NCI-H774 (cell line): ENCODE data around the gene RREB1.

Experiments used
- DNase-seq: peaks from one replicate; lab custom pipeline; 2025; lab: John Stamatoyannopoulos, UW

The RREB1 gene, protein sequence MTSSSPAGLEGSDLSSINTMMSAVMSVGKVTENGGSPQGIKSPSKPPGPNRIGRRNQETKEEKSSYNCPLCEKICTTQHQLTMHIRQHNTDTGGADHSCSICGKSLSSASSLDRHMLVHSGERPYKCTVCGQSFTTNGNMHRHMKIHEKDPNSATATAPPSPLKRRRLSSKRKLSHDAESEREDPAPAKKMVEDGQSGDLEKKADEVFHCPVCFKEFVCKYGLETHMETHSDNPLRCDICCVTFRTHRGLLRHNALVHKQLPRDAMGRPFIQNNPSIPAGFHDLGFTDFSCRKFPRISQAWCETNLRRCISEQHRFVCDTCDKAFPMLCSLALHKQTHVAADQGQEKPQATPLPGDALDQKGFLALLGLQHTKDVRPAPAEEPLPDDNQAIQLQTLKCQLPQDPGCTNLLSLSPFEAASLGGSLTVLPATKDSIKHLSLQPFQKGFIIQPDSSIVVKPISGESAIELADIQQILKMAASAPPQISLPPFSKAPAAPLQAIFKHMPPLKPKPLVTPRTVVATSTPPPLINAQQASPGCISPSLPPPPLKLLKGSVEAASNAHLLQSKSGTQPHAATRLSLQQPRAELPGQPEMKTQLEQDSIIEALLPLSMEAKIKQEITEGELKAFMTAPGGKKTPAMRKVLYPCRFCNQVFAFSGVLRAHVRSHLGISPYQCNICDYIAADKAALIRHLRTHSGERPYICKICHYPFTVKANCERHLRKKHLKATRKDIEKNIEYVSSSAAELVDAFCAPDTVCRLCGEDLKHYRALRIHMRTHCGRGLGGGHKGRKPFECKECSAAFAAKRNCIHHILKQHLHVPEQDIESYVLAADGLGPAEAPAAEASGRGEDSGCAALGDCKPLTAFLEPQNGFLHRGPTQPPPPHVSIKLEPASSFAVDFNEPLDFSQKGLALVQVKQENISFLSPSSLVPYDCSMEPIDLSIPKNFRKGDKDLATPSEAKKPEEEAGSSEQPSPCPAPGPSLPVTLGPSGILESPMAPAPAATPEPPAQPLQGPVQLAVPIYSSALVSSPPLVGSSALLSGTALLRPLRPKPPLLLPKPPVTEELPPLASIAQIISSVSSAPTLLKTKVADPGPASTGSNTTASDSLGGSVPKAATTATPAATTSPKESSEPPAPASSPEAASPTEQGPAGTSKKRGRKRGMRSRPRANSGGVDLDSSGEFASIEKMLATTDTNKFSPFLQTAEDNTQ (N-terminal part only)

DNA sequence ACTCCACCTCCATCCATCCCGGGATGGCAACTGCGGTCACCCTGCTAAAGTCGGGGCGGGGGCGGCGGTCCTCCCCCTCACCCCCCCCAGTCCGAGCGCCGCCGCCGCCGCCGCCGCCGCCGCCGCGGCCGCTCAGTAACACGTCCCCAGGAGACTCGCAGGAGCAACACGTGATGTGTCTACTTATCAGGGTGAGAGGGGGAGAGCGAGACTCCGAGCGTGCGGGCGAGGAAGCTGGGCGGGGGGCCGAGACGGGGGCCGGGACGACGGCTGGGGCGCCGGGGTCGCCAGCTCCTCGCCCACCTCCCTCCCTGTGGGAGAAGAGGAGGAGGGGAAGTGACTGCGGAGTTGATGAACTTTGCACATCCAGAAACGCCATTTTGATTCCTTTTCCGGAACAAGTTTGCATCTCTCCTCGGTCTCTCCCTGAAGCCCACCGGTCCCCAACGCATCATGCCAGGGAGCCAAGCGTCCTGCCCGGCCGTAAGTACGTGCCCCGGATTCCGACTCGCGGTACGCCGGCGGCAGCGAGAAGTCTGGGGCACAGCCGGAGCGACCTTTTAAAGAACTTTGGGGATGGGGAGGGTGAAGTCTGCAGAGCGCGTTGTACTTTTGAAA is at the start of gene RREB1:
TSS of gene RREB1 (plus strand) at position 384 of the 618 bp plus-strand sequence. CDS start 73,951 bp downstream, outside the sequence.
- peak; percentile 39 for DNase-seq

GRCh38 chr6:7058250-7058923 is 49.4 kb upstream of the RREB1 start:
- no peak for DNase-seq

DNA sequence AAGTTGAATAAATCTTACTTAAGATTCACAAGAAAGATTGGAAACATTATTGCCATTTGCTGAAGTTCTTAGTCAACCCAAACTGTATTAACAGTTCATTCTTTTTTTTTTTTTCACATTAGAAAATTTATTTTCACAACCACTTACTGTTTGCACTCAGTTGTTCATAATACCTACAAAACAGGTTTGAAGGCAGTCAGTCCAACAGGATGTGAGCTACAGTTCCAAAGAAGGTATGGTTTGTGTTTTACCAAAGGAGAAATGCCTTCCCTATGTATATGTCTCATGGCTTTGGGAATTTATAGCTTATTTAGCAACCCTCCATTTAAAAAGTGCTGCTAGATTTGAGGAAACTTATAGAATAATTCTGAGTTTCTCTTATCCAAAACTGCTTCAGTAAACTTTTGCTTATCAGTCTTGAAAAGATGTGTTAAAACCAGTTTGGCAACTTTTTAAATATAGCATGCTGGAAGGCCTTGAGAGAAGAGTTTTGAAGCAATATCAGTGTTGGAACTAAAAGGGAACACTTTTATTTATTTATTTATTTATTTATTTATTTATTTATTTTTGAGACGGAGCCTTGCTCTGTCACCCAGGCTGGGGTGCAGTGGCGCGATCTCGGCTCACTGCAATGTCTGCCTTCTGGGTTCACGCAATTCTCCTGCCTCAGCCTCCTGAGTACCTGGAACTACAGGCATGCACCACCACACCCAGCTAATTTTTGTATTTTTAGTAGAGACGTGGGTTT is 46.8 kb upstream of the RREB1 start:
- no peak for DNase-seq

- peak; percentile 28 for DNase-seq
Measured at GRCh38 chr6:7062451-7063162, 45.2 kb upstream of the RREB1 start.

- no peak for DNase-seq
Measured at GRCh38 chr6:7067305-7067704, 40.5 kb upstream of the RREB1 start.

GRCh38 chr6:7071405-7071804 is 36.4 kb upstream of the RREB1 start:
- DNase-seq: no peak

DNA sequence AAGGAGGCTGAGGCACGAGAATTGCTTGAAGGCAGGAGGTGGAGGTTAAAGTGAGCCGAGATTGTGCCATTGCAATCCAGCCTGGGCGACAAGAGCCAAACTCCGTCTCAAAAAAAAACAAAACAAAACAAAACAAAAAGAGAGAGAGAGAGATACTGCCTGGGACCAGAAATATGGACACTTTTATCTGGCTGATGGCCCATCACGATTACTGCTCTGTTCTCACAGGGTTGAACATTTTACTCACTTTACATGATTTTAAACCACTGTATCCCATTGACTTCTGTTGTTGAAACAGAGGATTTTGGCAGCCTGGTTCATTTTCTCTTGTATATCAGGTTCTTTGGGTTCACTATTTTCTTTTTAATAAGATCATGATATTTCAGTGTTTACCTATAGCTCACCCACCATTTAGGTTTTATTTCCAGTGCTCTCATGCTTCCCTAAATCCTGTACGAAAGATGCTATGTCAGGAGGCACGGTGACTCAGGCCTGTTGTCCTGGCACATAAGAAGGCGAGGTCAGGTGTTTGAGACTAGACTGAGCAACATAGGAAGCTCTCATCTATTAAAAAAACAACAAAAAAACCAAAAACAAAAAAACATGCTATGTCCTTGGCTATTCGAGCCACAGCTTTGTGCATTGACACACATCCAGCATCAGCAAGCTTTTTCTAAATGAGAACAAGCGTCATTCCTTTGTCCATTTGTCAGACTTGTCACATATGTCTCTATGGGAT is 34.5 kb upstream of the RREB1 start:
- DNase-seq: no peak

DNA sequence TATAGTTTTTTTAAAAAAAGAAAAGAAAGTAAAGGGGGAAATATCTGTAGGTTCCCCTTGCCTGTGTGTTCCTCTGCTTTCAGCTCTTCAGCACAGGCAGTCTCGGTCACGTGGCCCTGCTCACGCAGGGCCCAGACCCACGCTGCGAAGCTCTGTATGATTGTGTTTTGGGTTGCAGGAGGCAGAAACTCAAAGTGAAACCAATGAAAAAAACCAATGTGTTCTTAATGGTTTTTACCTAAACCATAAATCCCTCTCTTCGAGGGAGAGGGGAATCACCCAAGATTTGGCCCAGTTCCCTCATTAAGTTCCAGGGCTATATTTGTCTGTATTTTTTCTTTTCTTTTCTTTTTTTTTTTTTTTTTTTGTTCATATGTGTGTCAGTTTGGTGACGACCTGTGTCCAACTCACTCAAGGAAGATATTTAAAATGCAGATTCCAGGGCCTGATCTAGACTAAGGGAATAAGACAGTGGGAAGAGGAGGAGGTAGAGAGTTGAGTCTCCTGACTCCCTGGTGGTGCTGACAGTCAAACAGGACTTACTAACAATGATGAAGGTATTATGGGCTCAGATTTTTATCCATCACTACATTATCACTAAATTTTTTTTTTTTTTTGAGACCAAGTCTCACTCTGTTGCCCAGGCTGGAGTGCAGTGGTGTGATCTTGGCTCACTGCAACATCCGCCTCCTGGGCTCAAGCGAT is 33.8 kb upstream of the RREB1 start:
- DNase-seq: no peak

DNA sequence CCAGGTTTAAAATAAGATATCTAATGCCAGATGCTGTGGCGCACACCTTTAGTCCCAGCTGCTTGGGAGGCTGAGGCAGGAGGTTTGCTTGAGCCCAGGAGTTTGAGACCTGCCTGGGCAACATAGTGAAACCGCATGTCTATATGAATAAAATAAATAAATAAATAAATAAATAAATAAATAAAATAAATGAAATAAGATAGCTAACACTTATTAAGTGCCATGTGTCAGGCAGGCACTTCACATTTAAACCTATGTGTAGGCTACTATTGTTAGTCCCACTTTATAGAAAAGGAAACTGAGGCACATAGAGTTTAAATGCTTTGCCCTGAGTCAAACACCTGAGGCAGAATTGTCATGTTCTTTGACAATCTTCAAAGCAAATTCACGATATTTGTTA is 32.9 kb upstream of the RREB1 start:
- DNase-seq: no peak

DNA sequence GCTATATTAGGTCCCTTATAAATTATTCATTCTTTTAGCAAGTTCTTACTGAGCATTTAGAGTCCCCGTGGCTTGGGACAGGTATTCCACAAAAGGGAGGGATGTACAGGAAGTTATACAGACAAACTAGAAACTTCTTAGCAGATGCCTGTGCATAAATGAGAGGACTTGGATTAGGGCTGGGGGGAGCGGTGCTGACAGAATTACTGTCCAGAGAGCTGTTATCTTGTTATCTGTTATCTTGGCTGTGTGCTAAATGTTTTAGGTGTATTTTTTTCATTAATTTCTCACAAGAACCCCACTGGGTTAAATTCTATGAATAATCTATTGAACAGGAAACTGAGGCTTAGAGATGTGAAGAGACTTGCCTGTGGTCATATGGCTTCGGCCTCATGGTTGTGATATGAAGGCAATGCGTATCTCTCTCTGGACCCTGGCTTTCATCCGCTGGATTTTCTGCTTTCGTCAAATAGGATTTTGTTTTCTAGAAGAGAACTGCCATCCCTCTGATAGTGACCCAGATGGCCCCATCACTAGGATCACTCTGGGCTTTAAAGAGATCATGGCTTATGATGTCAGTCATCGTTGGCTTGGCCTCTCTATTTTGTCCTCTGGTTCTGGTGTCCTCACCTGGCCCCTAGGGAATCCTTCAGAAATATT is 32.3 kb upstream of the RREB1 start:
- no peak for DNase-seq

DNA sequence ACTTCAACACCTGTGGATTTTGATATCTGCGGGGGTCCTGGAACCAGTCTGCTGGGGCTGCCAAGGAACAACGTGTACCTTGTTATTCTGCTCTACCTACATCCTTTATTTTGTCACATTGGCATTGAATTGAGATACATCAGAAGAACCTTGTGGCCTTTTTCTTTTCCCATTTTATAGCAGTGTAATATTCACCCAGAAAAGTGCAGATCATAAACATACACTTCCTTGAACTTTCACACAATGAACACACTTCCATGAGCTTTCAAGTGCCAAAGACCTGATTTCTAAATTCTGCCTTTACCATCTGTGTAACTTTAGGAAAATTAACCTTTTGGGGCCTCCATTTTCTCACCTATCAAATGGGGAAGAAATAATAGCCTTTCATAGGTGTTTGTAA is 29.9 kb upstream of the RREB1 start:
- no peak for DNase-seq

DNA sequence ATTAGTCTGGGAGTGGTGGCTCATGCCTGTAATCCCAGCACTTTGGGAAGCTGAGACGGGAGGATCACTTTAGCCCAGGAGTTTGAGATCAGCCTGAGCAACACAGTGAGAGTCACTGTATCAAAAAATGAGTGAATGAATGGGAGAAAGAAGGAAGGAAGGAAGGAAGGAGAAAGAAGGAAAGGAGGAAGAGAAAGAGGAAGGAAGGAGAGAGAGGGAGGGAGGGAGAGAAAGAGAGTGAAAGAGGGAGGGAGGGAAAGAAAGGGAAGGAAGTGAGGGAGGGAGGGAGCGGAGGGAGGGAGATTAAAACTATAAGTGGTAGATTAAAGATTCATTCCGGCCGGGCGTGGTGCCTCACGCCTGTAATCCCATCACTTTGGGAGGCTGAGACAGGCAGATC is 28.9 kb upstream of the RREB1 start:
- DNase-seq: no peak

DNA sequence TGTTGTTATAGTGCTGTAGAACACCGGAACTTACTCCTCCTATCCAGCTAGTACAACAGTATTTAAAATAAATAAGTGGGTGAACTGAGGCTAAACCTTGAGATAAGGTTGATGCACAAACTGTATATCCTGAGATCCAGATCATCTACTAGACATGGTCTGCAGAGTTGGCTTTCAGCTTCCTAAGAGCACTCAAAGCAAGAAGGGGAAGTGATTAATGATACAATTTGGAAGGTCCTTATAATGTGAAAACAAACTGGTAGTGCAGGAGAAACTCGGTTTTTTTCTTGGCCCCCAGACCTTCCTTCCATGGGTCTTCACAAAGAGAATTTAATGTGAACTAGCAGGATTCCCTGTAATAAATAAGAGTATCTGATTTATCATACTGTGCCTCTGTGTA is 27.4 kb upstream of the RREB1 start:
- DNase-seq: no peak

DNA sequence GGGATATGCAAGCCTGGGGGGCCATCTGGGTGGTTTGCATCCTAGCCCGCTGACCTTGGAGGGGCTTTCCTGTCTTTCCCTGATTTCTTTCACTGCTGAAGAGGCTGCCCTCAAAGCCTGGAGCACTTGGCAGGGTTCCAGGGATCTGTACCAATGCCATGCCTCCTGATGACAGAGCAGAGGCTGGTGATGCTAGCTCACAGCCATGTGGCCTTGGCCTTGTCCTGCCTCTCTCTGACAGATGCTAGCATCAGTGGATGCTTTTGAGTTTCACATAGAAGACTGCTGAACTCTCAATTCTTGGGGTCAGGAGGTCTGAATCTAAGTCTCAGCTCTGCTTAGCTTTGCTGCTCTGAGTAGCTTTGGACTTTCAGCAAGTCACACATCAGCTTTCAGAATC is 21.9 kb upstream of the RREB1 start:
- DNase-seq: no peak

- DNase-seq: no peak
Measured at GRCh38 chr6:7086488-7086887, 21.3 kb upstream of the RREB1 start.

- no peak for DNase-seq
Measured at GRCh38 chr6:7087066-7087465, 20.7 kb upstream of the RREB1 start.

- no peak for DNase-seq
Measured at GRCh38 chr6:7087491-7087979, 20.2 kb upstream of the RREB1 start.
